Measurements from ENCODE around the gene BAZ1B. TPM values are rescaled to one million over a fixed set of nuclear protein-coding genes. Genes with fewer than 3 reads are reported as not detected.

The BAZ1B gene
- total and polyA plus RNA-seq, 9 of the 15 experiments (the other 6 are each of a cell fraction or from before 2014, with no cell fraction given): 15.0 to 134 (median 79.5) TPM

DNA sequence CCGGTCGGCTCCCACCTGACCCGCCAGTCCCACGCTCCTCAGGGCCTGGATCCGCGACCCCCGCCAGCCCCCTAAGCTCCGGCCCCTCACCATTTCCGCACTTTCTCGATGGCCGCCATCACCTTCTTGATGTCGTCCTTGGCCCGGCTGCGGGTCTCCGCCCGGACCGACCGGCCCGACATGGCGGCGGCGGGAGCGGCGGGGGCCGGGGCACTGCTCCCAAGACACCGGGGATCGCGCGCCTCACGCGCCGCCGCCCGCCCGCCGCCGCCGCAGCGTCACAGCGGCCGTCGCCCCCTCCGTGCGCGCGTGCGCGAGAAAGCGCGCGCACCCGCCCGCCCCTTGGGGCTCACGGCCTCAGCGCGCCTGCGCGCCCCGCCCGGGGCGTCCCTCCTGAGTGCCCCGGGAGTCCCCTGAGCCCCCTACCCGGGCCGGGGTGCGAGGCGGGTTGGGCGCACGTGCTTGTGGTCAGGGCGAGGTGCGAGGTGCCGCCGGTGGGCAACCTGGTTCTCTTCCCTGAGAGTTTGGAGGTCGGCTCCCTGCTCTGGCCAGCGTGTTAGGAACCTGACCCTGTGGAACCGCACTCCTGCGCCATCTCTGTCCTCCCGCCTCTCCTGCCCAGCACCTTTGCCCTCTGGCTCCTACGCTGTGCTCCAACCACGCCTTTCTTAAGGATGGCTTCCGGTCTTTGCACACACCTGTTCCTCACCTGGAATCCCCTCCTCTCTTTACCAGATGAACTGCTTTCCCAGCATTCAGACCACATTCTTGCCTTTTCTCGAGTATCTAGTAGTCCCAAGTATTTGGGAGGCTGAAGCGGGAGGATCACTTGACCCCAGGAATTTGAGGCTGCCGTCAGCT is 35.5 kb upstream of the BAZ1B start, which contains the start of gene BCL7B (continued):
- TF ChIP-seq CHCHD3 (CRISPR knock-in tag; IDR thresholded peaks at IDR 0.05) (no peak), CBX5 (IDR thresholded peaks at IDR 0.05; ENCODE audit: borderline replicate concordance, low read depth) (no peak), E2F1 (CRISPR knock-in tag; IDR thresholded peaks at IDR 0.05) (peak; percentile 31; the same call in 1 of the 2 replicates), CC2D1A (IDR thresholded peaks at IDR 0.05) (peak; percentile 42; the same call in 1 of the 2 replicates), ZNF780A (CRISPR knock-in tag; IDR thresholded peaks at IDR 0.05) (no peak), NFRKB (IDR thresholded peaks at IDR 0.05; ENCODE audit: low read depth) (peak; percentile 8; the same call in 1 of the 2 replicates), TBP (optimal IDR thresholded peaks at IDR 0.05; ENCODE audit: low read depth, low read length) (no peak), THRA (IDR thresholded peaks at IDR 0.05) (no peak), FOXM1 (IDR thresholded peaks at IDR 0.05; ENCODE audit: low read depth) (no peak), FOXM1 (CRISPR knock-in tag; IDR thresholded peaks at IDR 0.05; ENCODE audit: low read depth) (0 out of 2 replicates have a peak, but pooled peaks have one; percentile 37), ZBTB33 (CRISPR knock-in tag; IDR thresholded peaks at IDR 0.05) (peak; percentile 54; the same call in 1 of the 2 replicates), GTF2E2 (tag; IDR thresholded peaks at IDR 0.05) (no peak; the same call in 1 of the 2 replicates), ZNF766 (CRISPR knock-in tag; conservative IDR thresholded peaks at IDR 0.05) (peak; percentile 71; the same call in 1 of the 2 replicates)
- TF ChIP-seq, protein P1, sequence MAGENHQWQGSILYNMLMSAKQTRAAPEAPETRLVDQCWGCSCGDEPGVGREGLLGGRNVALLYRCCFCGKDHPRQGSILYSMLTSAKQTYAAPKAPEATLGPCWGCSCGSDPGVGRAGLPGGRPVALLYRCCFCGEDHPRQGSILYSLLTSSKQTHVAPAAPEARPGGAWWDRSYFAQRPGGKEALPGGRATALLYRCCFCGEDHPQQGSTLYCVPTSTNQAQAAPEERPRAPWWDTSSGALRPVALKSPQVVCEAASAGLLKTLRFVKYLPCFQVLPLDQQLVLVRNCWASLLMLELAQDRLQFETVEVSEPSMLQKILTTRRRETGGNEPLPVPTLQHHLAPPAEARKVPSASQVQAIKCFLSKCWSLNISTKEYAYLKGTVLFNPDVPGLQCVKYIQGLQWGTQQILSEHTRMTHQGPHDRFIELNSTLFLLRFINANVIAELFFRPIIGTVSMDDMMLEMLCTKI (IDR thresholded peaks at IDR 0.05; ENCODE audit: partially characterized antibody): no peak
- TF ChIP-seq, protein P2, sequence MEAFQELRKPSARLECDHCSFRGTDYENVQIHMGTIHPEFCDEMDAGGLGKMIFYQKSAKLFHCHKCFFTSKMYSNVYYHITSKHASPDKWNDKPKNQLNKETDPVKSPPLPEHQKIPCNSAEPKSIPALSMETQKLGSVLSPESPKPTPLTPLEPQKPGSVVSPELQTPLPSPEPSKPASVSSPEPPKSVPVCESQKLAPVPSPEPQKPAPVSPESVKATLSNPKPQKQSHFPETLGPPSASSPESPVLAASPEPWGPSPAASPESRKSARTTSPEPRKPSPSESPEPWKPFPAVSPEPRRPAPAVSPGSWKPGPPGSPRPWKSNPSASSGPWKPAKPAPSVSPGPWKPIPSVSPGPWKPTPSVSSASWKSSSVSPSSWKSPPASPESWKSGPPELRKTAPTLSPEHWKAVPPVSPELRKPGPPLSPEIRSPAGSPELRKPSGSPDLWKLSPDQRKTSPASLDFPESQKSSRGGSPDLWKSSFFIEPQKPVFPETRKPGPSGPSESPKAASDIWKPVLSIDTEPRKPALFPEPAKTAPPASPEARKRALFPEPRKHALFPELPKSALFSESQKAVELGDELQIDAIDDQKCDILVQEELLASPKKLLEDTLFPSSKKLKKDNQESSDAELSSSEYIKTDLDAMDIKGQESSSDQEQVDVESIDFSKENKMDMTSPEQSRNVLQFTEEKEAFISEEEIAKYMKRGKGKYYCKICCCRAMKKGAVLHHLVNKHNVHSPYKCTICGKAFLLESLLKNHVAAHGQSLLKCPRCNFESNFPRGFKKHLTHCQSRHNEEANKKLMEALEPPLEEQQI (IDR thresholded peaks at IDR 0.05): no peak
